Neural progenitor cell (in vitro differentiated cells): Measurements from ENCODE around the gene NOVA1. TPM values are rescaled to one million over a fixed set of nuclear protein-coding genes. Genes with fewer than 3 reads are reported as not detected.

Source experiments
- DNase-seq: peaks from one replicate; pipeline ENCODE4 v3.0.0-alpha.2; 2016; ENCODE audit warnings: low spot score
- H2AFZ ChIP-seq: fragments of 200-600 bp; sonication (generic); replicated peaks from 2 replicates; pipeline ENCODE4 v1.6.1; 2016; ENCODE audit warnings: antibody characterized with exemption
- H3F3A ChIP-seq: fragments of 200-600 bp; sonication (generic); 2 replicates; pipeline ENCODE4 v1.6.1; 2016; ENCODE audit warnings: antibody characterized with exemption, low read depth
- H3K27ac ChIP-seq: fragments of 200-600 bp; sonication (generic); 2 replicates; pipeline ENCODE4 v1.5.1; 2016; ENCODE audit warnings: mild to moderate bottlenecking
- H3K27me3 ChIP-seq: fragments of 200-600 bp; sonication (generic); 2 replicates; pipeline ENCODE4 v1.6.1; 2016; ENCODE audit warnings: mild to moderate bottlenecking, moderate library complexity
- H3K36me3 ChIP-seq: fragments of 200-600 bp; sonication (generic); 2 replicates; pipeline ENCODE4 v1.5.1; 2016
- H3K4me1 ChIP-seq: fragments of 200-600 bp; sonication (generic); 2 replicates; pipeline ENCODE4 v1.6.1; 2016; ENCODE audit warnings: mixed run types
- H3K4me2 ChIP-seq: fragments of 200-600 bp; sonication (generic); 2 replicates; pipeline ENCODE4 v1.6.1; 2016
- H3K4me3 ChIP-seq: fragments of 200-600 bp; sonication (generic); 2 replicates; pipeline ENCODE4 v1.5.1; 2016
- H3K79me2 ChIP-seq: fragments of 200-600 bp; sonication (generic); 2 replicates; pipeline ENCODE4 v1.6.1; 2016; ENCODE audit warnings: low read depth
- H3K9ac ChIP-seq: fragments of 200-600 bp; sonication (generic); 2 replicates; pipeline ENCODE4 v1.6.1; 2016
- H3K9me3 ChIP-seq: fragments of 200-600 bp; sonication (generic); 2 replicates; pipeline ENCODE4 v1.5.1; 2016; ENCODE audit warnings: low read depth
- H4K20me1 ChIP-seq: fragments of 200-600 bp; sonication (generic); 2 replicates; pipeline ENCODE4 v1.6.1; 2016; ENCODE audit warnings: low read depth
- H3K27ac Mint-ChIP-seq: 3 replicates; pipeline ENCODE4 v1.8.0; 2021; ENCODE audit warnings: mixed read lengths
- H3K27me3 Mint-ChIP-seq: 2 replicates; pipeline ENCODE4 v1.8.0; 2022; ENCODE audit warnings: low read depth, mild to moderate bottlenecking, inconsistent platforms, moderate library complexity, mixed read lengths; ENCODE audit not compliant: insufficient read depth
- H3K36me3 Mint-ChIP-seq: 3 replicates; pipeline ENCODE4 v1.8.0; 2021; ENCODE audit warnings: mixed read lengths
- H3K4me1 Mint-ChIP-seq: 3 replicates; pipeline ENCODE4 v1.8.0; 2021; ENCODE audit warnings: mixed read lengths
- H3K4me3 Mint-ChIP-seq: 3 replicates; pipeline ENCODE4 v1.8.0; 2021; ENCODE audit warnings: mild to moderate bottlenecking, moderate library complexity, mixed read lengths
- H3K9me3 Mint-ChIP-seq: 3 replicates; pipeline ENCODE4 v1.8.0; 2020; ENCODE audit warnings: mixed read lengths
- CTCF ChIP-seq: fragments of 200-600 bp; sonication (generic); IDR thresholded peaks from 2 replicates; pipeline ENCODE4 v1.5.1; 2017; ENCODE audit warnings: antibody characterized with exemption, mild to moderate bottlenecking
- EZH2 ChIP-seq: fragments of 200-600 bp; sonication (generic); IDR thresholded peaks from 2 replicates; pipeline ENCODE4 v1.6.1; 2017; ENCODE audit warnings: antibody characterized with exemption, mild to moderate bottlenecking, moderate library complexity
- EZH2phosphoT487 ChIP-seq: fragments of 200-600 bp; sonication (generic); IDR thresholded peaks from 2 replicates; pipeline ENCODE4 v1.6.1; 2017; ENCODE audit warnings: antibody characterized with exemption
- total RNA-seq: library from RNA; depleted of rRNA; stranded (reverse); fragments of >200 nt; gene quantifications from 2 replicates; pipeline ENCODE4 v1.2.3, GENCODE V29; 2015; ENCODE audit warnings: low replicate concordance

NOVA1 gene
- total RNA-seq, 1 donor from 2014 or later, result 37.9 TPM

- Mint-ChIP-seq H3K9me3 (no peaks in the 10 kb centered on the region), H3K4me1 (peaks cover 41% of the 10 kb centered on the region), H3K4me3 (peak overlapping the region; percentile 99), H3K27ac (peak overlapping the region; percentile 62), H3K27me3 (peaks cover 2% of the 10 kb centered on the region), H3K36me3 (no peaks in the 10 kb centered on the region)
- H2AFZ ChIP-seq, result no peak overlapping the region
- DNase-seq, result no peak
- H3K36me3 ChIP-seq, result peaks cover 5% of the 10 kb centered on the region
- H4K20me1 ChIP-seq, result no peaks in the 10 kb centered on the region
- peak overlapping the region; percentile 10 for H3K27ac ChIP-seq
- H3K4me2 ChIP-seq, result peak overlapping the region; percentile 93
- H3K9me3 ChIP-seq, result no peaks in the 10 kb centered on the region
- H3K79me2 ChIP-seq, result peaks cover 63% of the 10 kb centered on the region
- H3K9ac ChIP-seq, result no peak overlapping the region
- peaks cover 31% of the 10 kb centered on the region for H3F3A ChIP-seq
- TF ChIP-seq EZH2, result no peak
- peaks cover 2% of the 10 kb centered on the region for H3K27me3 ChIP-seq
- H3K4me3 ChIP-seq, result peak overlapping the region; percentile 94
- peaks cover 26% of the 10 kb centered on the region for H3K4me1 ChIP-seq
These were observed 3.7 kb downstream of the NOVA1 start for GRCh38 chr14:26594148-26594547.

GRCh38 chr14:26593357-26593756, 4.5 kb downstream of the NOVA1 start:
- H3K79me2 ChIP-seq, result peaks cover 66% of the 10 kb centered on the region
- H3K27me3 Mint-ChIP-seq, result peaks cover 2% of the 10 kb centered on the region
- TF ChIP-seq EZH2phosphoT487 (no peak), EZH2 (no peak), CTCF (no peak)
- peaks cover 31% of the 10 kb centered on the region for H3F3A ChIP-seq
- H3K27ac Mint-ChIP-seq, result no peak overlapping the region
- H3K27ac ChIP-seq, result no peak overlapping the region
- peaks cover 26% of the 10 kb centered on the region for H3K4me1 ChIP-seq
- peak overlapping the region; percentile 8 for H3K4me3 Mint-ChIP-seq
- H3K4me1 Mint-ChIP-seq, result peaks cover 36% of the 10 kb centered on the region
- no peak for DNase-seq
- no peaks in the 10 kb centered on the region for H3K9me3 Mint-ChIP-seq
- no peak overlapping the region for H3K4me3 ChIP-seq
- peak overlapping the region; percentile 93 for H3K4me2 ChIP-seq
- no peak overlapping the region for H2AFZ ChIP-seq
- no peaks in the 10 kb centered on the region for H4K20me1 ChIP-seq
- peaks cover 5% of the 10 kb centered on the region for H3K36me3 ChIP-seq
- H3K27me3 ChIP-seq, result no peaks in the 10 kb centered on the region
- H3K36me3 Mint-ChIP-seq, result no peaks in the 10 kb centered on the region
- no peak overlapping the region for H3K9ac ChIP-seq
- H3K9me3 ChIP-seq, result no peaks in the 10 kb centered on the region

- no peak overlapping the region for H3K4me2 ChIP-seq
- H3K4me1 Mint-ChIP-seq, result peaks cover 31% of the 10 kb centered on the region
- peak overlapping the region; percentile 50 for H3K27ac ChIP-seq
- H3K9ac ChIP-seq, result no peak overlapping the region
- no peaks in the 10 kb centered on the region for H3K27me3 Mint-ChIP-seq
- H3K4me3 ChIP-seq, result no peak overlapping the region
- H3K36me3 Mint-ChIP-seq, result peaks cover 6% of the 10 kb centered on the region
- H3K9me3 Mint-ChIP-seq, result no peaks in the 10 kb centered on the region
- H3K4me3 Mint-ChIP-seq, result no peak overlapping the region
- peaks cover 40% of the 10 kb centered on the region for H3K4me1 ChIP-seq
- no peak overlapping the region for H2AFZ ChIP-seq
- peak; percentile 9 for DNase-seq
- TF ChIP-seq EZH2, result no peak
- no peak for TF ChIP-seq EZH2phosphoT487
- TF ChIP-seq CTCF, result no peak
- H3K36me3 ChIP-seq, result peaks cover 5% of the 10 kb centered on the region
- peaks cover 11% of the 10 kb centered on the region for H3F3A ChIP-seq
- no peaks in the 10 kb centered on the region for H3K27me3 ChIP-seq
- no peaks in the 10 kb centered on the region for H4K20me1 ChIP-seq
- peaks cover 58% of the 10 kb centered on the region for H3K79me2 ChIP-seq
- no peak overlapping the region for H3K27ac Mint-ChIP-seq
- H3K9me3 ChIP-seq, result no peaks in the 10 kb centered on the region
These were observed 7.9 kb downstream of the NOVA1 start for GRCh38 chr14:26589925-26590324.

- H3F3A ChIP-seq, result no peaks in the 10 kb centered on the region
- no peak for DNase-seq
- Mint-ChIP-seq H3K4me1 (no peaks in the 10 kb centered on the region), H3K27ac (no peak overlapping the region), H3K9me3 (no peaks in the 10 kb centered on the region), H3K4me3 (no peak overlapping the region), H3K27me3 (no peaks in the 10 kb centered on the region), H3K36me3 (peaks cover 6% of the 10 kb centered on the region)
- no peaks in the 10 kb centered on the region for H3K4me1 ChIP-seq
- no peak overlapping the region for H2AFZ ChIP-seq
- no peaks in the 10 kb centered on the region for H3K36me3 ChIP-seq
- no peaks in the 10 kb centered on the region for H4K20me1 ChIP-seq
- H3K27me3 ChIP-seq, result no peaks in the 10 kb centered on the region
- no peak for TF ChIP-seq EZH2phosphoT487
- no peak for TF ChIP-seq CTCF
- TF ChIP-seq EZH2, result no peak
- no peak overlapping the region for H3K27ac ChIP-seq
- no peak overlapping the region for H3K4me2 ChIP-seq
- no peaks in the 10 kb centered on the region for H3K9me3 ChIP-seq
- no peak overlapping the region for H3K9ac ChIP-seq
- H3K4me3 ChIP-seq, result no peak overlapping the region
- no peaks in the 10 kb centered on the region for H3K79me2 ChIP-seq
These were observed 20.1 kb downstream of the NOVA1 start for GRCh38 chr14:26577711-26578110.
